ENCODE results near the gene ADGRB2.
A peak's percentile ranks its signal among the peaks of the same experiment; 100 is the strongest.

The ADGRB2 gene, protein sequence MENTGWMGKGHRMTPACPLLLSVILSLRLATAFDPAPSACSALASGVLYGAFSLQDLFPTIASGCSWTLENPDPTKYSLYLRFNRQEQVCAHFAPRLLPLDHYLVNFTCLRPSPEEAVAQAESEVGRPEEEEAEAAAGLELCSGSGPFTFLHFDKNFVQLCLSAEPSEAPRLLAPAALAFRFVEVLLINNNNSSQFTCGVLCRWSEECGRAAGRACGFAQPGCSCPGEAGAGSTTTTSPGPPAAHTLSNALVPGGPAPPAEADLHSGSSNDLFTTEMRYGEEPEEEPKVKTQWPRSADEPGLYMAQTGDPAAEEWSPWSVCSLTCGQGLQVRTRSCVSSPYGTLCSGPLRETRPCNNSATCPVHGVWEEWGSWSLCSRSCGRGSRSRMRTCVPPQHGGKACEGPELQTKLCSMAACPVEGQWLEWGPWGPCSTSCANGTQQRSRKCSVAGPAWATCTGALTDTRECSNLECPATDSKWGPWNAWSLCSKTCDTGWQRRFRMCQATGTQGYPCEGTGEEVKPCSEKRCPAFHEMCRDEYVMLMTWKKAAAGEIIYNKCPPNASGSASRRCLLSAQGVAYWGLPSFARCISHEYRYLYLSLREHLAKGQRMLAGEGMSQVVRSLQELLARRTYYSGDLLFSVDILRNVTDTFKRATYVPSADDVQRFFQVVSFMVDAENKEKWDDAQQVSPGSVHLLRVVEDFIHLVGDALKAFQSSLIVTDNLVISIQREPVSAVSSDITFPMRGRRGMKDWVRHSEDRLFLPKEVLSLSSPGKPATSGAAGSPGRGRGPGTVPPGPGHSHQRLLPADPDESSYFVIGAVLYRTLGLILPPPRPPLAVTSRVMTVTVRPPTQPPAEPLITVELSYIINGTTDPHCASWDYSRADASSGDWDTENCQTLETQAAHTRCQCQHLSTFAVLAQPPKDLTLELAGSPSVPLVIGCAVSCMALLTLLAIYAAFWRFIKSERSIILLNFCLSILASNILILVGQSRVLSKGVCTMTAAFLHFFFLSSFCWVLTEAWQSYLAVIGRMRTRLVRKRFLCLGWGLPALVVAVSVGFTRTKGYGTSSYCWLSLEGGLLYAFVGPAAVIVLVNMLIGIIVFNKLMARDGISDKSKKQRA (N-terminal part only)

DNA sequence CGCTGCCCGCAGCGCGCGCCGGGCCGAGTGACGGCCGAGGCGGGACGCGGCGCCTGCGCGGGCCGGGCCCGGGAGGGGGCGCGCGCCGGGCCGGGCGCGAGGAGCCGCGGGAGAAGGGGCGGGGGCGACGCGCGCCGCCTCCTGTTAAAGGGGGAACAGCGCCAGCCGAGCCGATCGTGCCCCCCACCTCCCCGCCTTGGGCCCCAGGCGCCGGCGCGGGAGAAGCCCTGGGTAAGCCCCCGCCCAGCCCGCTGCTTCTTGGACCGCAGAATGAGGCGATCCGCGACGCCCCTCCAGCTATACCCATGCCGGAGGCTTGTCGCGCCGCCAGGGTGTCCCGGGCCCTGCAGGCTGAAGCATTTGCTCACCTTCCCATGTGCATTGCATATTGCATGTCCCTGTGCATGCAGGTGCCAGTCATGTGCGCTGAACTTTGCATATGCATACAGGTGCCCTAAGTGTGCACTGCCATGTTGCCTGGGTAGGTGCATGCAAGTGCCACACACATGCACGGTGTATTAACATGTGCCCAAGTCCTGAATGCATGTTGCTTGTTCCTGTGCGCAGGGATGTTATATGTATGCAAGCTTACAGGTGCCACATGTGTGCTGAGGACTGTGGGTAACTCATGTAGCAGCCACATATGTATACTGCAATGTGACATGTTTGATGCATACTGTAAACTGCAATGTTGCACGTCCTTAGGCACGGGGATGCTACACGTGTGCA lies at the start of gene ADGRB2:
Gene ADGRB2 (minus strand): TSS at position 29 of the 729 bp plus-strand sequence. CDS start 7,119 bp downstream, outside the sequence.
- no peak for DNase-seq

DNA sequence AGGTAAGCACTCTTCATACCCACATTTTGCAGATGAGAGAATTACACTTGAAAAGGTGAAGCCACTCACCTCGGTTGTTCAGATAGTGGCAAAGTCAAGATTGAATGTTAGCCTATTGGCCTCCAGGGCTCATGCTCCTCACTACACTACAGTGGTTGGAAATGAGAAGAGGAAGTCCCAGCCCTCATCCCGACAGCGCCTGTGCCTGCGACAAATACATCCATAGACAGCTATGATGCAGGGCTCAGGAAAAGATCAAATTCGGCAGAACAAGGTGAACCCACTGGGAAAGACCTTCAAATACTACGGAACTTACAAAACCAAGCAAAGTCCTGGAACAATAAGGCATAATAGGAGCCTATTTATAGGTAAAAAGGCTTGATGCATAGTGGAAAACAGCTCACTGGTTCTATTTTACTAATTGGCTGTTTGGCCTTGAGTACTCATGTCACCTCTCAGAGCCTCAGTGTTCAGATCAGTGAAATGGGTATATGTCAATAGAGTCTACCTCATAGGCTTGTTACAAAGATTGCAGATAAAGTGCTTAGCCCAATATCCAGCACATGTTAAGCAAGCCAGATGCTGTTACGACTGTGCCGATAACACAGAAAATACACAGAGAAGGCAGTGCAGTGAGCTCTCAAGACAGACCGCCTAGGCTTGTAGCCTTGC lies 48.2 kb upstream of the ADGRB2 start:
- DNase-seq: no peak

DNA sequence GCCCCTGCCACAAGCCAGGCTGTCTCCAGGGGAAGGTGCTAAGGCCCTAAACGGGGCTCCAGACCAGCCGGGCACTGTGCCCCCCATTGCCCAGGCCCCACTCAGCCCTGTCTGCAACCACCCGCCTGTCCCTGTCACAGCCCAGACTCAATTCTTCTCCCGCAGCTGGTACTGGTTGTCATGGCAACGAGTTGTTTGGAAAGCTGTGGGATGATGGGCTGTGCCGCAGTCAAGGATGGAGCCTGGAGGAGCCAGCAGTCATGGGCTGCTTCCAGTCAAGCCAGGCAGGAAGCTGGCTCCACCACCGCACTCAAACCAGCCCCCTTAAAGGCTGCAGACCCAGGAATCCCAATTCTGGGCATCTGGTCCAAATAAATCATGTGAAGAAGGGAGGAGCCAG lies 47.5 kb upstream of the ADGRB2 start:
- no peak for DNase-seq

DNA sequence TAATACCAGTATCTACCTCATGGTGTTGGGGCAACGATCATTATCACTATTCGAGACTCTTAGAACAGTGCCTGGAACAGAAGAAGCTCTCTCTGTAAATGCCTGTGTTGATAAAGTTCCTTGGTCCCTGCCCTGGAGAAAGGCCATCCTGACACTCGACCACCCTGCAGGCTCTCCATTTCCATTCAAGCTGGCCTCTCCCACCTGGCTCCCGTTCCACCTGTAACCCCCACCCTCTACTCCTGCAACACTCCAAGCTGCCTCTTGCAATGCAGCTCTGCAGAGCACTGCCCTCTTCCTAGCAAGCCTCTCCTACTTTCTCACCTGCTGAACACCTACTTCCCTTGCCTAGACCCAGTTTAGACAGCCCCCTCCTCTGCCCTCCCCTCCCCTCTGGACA lies 45.6 kb upstream of the ADGRB2 start:
- no peak for DNase-seq

DNA sequence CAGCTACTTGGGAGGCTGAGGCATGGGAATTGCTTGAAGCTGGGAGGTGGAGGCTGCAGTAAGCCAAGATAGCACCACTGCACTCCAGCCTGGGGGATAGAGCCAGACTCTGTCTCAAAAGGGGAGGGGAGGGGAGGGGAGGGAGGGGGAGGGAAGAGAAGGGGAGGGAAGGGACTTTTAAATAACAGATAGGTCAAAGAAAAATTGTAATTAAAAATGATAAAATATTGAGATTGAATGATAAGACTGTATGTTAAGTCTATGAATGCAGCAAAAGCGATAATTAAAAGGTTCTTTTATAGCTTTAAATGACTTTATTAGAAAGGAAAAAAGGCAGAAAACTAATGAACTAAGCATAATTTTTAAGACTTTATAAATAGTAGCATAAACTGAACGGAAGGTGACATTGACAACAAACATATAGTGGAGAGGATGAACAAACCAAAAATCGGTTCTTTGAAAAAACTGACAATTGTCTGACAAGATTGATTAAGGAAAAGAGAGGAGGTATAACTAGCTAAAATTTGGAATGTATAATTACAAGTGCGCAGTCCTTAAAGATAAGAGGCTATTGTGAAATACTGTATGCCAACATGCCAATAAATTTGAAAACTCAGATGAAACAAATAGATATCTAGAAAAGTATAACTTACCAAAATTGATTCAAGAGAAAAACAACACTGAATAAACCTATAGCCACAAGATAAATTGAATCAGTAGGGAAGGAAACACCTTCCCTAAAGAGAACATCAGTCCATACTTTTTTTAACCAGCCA lies 43.3 kb upstream of the ADGRB2 start:
- no peak for DNase-seq

DNA sequence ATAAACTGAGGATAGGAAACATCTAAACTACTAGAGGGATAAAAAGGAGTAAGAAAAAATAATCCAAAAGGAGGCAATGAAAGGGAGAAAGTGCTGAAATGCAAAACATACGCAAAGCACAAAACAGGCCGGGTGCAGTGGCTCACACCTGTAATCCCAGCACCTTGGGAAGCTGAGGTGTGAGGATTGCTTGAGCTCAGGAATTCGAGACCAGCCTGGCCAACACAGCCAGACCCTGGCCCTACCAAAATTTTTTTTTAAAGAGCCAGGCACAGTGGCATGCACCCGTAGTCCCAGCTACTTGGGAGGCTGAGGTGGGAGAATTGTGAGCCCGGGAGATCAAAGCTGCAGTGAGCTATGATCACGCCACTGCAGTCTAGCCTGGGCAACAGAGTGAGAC lies 41.2 kb upstream of the ADGRB2 start:
- no peak for DNase-seq

DNA sequence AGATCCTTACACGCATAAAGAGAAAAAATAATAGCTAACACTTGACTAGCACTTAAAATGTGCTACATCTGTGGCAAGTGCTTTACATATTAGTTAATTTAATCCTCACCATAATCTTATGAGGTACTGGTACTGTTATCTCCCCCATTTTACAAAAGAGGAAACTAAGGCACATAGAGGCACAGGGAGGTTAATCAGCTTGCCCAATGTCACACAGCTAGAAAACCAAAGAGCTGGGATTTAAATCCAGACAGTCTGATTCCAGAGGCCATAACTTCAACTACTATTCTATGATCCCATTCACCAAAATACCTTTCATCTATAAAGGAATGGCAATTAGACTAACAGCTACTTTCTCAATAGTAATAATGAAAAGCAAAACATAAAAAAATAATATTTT lies 40.0 kb upstream of the ADGRB2 start:
- no peak for DNase-seq

DNA sequence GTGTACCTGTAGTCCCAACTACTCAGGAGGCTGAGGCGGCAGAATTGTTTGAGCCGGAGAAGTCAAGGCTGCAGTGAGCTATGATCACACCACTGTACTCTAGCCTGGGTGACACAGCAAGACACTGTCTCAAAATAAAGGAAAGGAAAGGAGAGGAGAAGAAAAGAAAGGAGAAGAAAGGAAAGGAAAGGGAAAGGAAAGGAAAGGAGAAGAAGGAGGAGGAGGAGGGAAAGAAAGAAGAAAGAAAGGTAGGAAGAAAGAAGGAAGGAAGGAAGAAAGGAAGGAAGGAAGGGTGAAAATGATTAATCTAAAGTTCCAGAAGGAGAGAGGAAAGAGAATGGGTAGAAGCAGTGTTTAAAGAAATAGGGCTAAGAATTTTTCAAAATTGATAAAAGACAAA lies 39.5 kb upstream of the ADGRB2 start:
- no peak for DNase-seq

DNA sequence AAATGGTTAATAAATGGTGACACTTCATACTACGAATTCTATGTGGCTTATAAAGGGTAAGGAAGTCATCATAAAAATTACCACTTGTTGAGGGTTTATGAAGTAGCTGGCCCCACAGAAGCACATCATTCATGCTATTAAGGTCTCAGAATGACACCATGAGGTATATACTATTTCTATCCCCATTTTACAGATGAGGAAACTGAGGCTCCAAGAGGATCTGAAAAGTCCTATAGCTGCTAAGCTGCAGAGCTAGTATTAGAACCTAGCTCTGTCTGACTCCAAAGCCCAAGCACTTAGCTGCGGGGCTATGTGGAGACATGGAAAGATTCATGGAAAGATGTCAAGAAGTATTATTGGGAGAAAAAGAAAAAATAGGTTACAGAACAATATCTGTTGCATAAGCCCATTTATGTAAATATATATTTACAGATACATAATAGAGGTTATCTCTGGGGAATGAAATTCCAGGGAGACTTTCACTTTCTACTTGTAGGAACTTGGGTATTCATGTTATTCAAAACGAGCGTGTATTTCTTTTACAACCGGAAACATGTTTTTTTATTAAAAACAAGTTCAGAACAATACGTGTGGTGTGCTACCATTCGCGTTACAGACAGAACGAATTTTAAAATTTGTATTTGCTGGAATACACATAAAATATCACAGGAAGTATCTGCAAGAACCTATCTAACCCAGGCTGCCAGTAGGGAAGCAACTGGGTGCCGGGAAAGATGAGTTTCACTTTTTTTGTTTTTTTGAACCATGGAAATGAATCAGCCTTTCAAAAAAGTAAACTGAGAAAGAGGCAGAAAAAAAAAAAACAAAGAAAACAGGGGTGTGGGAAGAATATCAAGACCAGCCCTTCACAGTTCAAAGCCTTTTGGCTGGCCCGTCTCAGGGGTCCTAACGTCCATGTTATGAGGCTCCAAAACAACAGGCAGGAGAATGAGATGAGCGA lies 38.3 kb upstream of the ADGRB2 start:
- DNase-seq: no peak

DNA sequence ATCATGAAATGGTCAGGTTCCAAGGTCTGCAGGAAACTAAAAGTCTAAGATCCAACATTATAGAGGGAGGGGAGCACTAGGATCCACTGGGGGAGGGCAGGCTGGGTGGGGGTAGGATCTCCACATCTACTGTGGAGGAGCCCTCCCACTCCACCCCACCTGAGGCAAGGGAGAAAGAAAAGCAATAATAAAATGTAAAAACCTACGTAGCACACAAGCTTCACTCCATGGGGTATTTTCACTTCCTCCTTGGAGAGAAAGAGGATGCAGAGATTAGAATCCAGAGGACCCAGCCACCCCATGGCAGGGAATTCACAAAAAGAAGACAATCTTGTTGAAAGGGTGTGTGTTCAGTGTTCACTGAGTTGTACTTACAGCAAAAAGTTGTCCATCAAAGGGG lies 37.3 kb upstream of the ADGRB2 start:
- DNase-seq: no peak

DNA sequence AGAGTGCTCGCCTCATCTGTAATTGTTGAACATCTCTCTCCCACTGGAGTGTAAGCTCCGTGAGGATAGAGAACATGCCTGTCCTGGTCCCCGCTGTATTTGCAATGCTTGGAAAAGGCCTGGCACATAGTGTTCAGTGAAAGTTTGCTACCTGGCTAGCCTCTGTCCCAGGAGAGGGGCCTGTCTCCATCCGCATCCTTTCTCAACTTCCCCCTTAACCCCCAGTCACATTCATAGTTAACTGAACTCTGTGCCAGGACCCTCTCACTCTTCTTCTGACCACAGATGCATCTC lies 36.5 kb upstream of the ADGRB2 start:
- DNase-seq: no peak

DNA sequence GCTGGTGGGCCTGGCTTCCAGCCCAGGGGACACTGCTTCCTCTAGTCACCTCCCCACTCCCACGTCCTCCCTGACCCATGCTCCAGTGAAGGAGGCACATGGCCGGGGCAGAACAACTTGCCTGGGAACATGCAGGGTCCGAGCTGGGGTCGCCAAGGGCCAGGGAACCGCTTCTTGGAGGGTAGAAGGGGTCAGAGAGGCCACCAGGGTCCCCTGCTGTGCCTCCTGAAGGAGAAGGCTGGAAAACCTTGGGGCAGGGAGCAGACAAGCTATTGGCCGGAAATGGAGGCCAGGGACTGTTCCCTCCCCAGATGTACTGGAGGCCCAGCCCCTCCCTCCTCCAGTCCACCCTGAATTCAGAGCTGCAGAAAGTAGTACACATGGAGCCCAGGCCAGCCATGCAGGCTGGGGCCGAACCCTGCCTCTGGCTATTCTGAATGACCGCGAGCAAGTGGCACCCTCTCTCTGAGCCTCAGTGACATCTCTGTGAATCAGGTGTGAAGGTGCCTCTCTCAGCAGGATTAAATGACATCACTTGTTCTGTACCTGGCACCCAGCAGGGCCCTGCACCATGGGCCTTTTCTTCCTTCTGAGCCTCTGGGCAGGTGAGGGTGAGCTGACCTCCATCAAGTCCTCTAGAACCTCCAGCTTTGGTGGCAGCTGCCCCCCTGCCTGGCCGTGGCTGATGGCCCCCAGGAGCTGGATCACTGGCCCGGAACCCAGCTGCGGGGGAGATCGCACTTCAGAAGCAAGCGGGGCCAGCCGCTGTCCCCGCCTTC lies 35.9 kb upstream of the ADGRB2 start:
- DNase-seq: no peak

DNA sequence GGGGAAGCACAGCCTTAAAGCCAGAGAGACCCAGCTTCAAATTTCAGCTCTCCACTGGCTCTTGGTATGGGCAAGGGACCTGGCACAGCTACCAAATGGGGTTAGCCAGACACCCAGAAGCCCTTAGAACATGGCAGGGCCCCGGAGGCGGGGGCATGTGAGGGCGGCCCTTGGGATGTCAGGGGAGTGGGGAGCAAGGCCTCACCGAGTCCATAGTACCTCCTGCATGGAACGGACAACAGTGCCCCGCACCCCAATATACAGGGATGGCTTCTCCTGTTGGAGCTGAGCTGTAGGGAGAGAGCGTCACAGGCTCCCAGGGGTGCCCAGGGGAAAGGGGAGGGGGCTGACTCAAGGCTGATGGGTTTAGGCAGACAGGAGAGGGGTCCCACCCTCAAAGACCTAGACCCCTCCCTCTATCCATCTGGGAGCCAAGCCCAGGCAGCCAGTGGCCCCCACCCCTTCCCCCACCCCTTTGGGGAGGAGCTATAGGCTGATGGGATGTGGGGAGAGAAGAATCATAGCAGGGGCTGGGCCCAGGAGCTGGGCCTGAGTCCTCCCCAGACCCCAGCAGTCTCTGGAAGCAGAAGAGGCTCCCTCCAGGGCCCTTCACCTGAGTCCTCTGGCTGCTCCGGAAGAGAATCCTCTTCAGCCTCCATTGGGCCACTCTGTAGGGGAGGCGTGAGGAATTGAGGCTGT lies 35.2 kb upstream of the ADGRB2 start:
- no peak for DNase-seq

DNA sequence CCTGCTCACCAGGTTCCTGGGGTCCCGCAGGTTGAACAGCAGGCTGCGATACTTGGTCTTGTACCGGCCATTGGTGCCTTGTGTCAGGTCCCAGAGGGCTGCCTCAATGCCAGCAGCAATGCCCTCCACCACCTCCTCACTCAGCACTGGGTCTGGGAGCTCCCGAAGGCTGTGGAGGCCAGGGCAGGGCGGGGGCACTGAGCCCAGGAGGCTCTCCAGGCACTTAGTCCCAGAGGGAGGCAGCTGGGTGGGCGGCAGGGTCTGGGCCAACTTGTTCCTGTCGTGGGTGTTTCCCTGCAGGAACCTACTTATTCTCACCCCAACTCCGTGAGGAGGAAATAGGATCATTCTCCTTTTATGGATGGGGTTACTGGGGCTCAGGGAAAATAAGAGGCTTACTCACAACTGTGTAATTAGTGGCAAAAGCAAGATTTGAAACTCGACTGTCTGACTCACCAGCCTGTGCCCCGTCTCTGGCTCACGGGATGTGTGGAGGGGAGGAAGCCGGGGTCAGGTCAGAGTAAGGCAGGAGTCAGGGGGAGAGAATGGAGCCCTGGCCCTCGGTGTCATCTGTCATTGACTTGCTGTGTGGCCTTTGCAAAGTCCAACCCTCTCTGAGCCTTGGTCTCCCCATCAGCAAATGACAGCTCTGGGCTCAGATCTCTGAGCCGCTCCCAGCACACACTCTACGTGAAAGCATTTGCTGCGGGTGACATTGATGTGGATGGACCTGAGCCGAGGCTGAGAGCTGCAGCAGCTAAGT lies 34.5 kb upstream of the ADGRB2 start:
- peak; percentile 16 for DNase-seq

DNA sequence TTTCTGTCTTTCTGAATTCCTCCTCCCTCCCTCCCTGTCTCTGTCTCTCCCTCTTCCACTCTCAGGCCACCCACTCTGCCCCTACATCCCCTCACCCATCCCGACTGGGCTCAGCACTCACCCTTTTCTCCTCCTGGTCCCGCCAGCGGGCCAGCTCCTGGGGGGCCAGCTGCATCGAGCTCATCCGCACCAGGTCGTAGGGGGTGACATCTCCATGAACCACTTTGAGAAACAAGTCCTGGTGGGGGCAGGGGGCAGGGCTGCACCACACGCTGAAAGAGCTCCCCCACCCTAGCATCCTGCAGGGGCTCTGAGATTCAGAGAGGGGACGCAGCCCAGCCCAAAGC lies 33.9 kb upstream of the ADGRB2 start:
- no peak for DNase-seq

DNA sequence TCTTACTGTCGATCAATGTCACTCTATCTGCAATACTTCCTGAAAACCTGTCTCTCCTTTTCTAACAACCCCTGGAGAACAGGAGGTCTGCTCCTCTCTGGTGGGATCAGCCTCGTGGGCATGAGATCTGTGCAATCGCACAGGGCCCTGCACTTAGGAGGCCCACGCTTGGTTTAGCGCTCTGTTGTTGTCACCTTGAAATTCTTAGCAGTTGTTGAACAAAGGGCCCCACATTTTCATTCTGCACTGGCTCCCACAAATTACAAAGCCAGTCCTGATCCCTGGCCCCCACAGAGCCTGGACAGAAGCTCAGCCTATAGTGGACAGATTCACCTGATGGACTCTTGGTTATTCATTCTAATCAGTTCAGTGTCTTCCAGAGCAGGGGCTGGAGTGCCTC lies 33.1 kb upstream of the ADGRB2 start:
- DNase-seq: no peak

DNA sequence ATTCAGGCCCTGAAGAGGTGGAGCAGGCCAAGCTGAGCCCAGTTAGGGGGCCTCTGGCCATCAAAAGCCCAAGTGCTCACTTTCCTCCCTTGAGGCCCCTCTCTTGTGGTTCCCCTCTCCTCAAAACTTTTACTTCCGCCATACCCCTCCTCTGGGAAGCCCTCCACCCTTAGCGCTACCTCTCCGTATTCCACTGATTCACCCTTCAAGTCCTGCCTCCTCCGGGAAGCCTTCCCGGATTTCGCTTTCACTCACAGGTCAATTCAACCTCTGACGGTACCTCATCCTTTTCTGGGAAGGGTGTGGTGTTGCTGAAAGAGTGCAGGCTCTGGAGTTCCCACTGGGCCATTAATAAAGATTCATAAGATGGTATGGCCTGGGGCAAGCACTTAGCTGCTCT lies 32.6 kb upstream of the ADGRB2 start:
- no peak for DNase-seq

Measured in activated naive CD4-positive, alpha-beta T cell treated with Interleukin-2 at 50 U/mL for 16 hours (primary cell).